ENCODE results near the gene LCN6. TPM values are rescaled to one million over a fixed set of nuclear protein-coding genes. Genes with fewer than 3 reads are reported as not detected.

LCN6 gene
- polyA plus RNA-seq, 1 donor from 2014 or later, result not detected

- H3K27me3 ChIP-seq (ENCODE audit: insufficient read depth, low read depth, low read length), result no peaks in the 10 kb centered on the region
- H3K36me3 ChIP-seq (ENCODE audit: insufficient read depth, low read length), result no peaks in the 10 kb centered on the region
- no peaks in the 10 kb centered on the region for H3F3A ChIP-seq (ENCODE audit: insufficient read depth, low read length, poor library complexity, severe bottlenecking)
- no peak overlapping the region for H2AFZ ChIP-seq (ENCODE audit: low read depth, low read length)
- H3K4me3 ChIP-seq (ENCODE audit: low read length), result no peak overlapping the region
- no peaks in the 10 kb centered on the region for H3K9me3 ChIP-seq (ENCODE audit: low read length)
- no peak overlapping the region for H3K4me2 ChIP-seq (ENCODE audit: low read length)
- no peaks in the 10 kb centered on the region for H3K9me2 ChIP-seq (ENCODE audit: insufficient read depth, low read length)
- no peak for TF ChIP-seq CTCF (IDR thresholded peaks at IDR 0.05; ENCODE audit: poor library complexity, severe bottlenecking)
- no peak overlapping the region for H3K9ac ChIP-seq (ENCODE audit: low read length)
- H4K20me1 ChIP-seq (ENCODE audit: insufficient read depth), result no peaks in the 10 kb centered on the region
- H3K79me2 ChIP-seq (replicated peaks; ENCODE audit: insufficient read depth, low read length), result no peaks in the 10 kb centered on the region
- no peak overlapping the region for H3K27ac ChIP-seq (ENCODE audit: low read length)
Measured at GRCh38 chr9:136757751-136758140, 9.4 kb upstream of the LCN6 start.

- H3K9me2 ChIP-seq (ENCODE audit: insufficient read depth, low read length), result no peaks in the 10 kb centered on the region
- H3K9me3 ChIP-seq (ENCODE audit: low read length), result no peaks in the 10 kb centered on the region
- H2AFZ ChIP-seq (ENCODE audit: low read depth, low read length), result no peak overlapping the region
- no peaks in the 10 kb centered on the region for H3K36me3 ChIP-seq (ENCODE audit: insufficient read depth, low read length)
- no peak overlapping the region for H3K27ac ChIP-seq (ENCODE audit: low read length)
- no peaks in the 10 kb centered on the region for H4K20me1 ChIP-seq (ENCODE audit: insufficient read depth)
- H3K4me2 ChIP-seq (ENCODE audit: low read length), result no peak overlapping the region
- no peak for TF ChIP-seq CTCF (IDR thresholded peaks at IDR 0.05; ENCODE audit: poor library complexity, severe bottlenecking)
- no peak for TF ChIP-seq TAF1 (IDR thresholded peaks at IDR 0.05; ENCODE audit: low read depth)
- TF ChIP-seq SMC3 (conservative IDR thresholded peaks at IDR 0.05; ENCODE audit: poor library complexity), result no peak
- TF ChIP-seq REST (IDR thresholded peaks at IDR 0.05; ENCODE audit: borderline replicate concordance), result no peak
- TF ChIP-seq EP300 (conservative IDR thresholded peaks at IDR 0.05; ENCODE audit: poor library complexity, severe bottlenecking), result no peak
- no peak for TF ChIP-seq POLR2AphosphoS5 (IDR thresholded peaks at IDR 0.05)
- TF ChIP-seq EZH2 (IDR thresholded peaks at IDR 0.05; ENCODE audit: borderline replicate concordance, insufficient read depth, low read length, poor library complexity, severe bottlenecking), result no peak
- TF ChIP-seq MXI1 (conservative IDR thresholded peaks at IDR 0.05; ENCODE audit: poor library complexity, severe bottlenecking), result no peak
- no peak for TF ChIP-seq RAD21 (conservative IDR thresholded peaks at IDR 0.05)
- H3K9ac ChIP-seq (ENCODE audit: low read length), result no peak overlapping the region
- H3K79me2 ChIP-seq (replicated peaks; ENCODE audit: insufficient read depth, low read length), result no peaks in the 10 kb centered on the region
- H3F3A ChIP-seq (ENCODE audit: insufficient read depth, low read length, poor library complexity, severe bottlenecking), result no peaks in the 10 kb centered on the region
- H3K27me3 ChIP-seq (ENCODE audit: insufficient read depth, low read depth, low read length), result no peaks in the 10 kb centered on the region
- H3K4me3 ChIP-seq (ENCODE audit: low read length), result no peak overlapping the region
Measured at GRCh38 chr9:136757328-136757727, 9.0 kb upstream of the LCN6 start.
